GM04504 (cell line): ENCODE measurements around the gene PLXND1.
"Not testable (repeated sequence)": the region's sequence is repeated elsewhere in the genome, so short reads cannot be mapped to it uniquely, and the experiment has no call there.

Experiments
- DNase-seq: peaks from one replicate; pipeline ENCODE4 v3.0.0-alpha.2; 2012; ENCODE audit warnings: low read depth

The PLXND1 gene

GRCh38 chr3:129548104-129548965 lies 58.1 kb downstream of the PLXND1 start:
- DNase-seq: no peak

- DNase-seq: no peak
Observed at GRCh38 chr3:129547241-129547640, 59.2 kb downstream of the PLXND1 start.

- not testable (repeated sequence) for DNase-seq
Observed at GRCh38 chr3:129545951-129546350, 60.5 kb downstream of the PLXND1 start.

- no peak for DNase-seq
Observed at GRCh38 chr3:129543999-129544398, 62.5 kb downstream of the PLXND1 start.

GRCh38 chr3:129543156-129543790 lies 63.2 kb downstream of the PLXND1 start, which contains the start of gene H1-8:
H1-8 (plus strand) TSS chr3:129543175; CDS start chr3:129543219, 44 bp downstream.
- DNase-seq: no peak

- DNase-seq: no peak
Observed at GRCh38 chr3:129542747-129543146, 63.7 kb downstream of the PLXND1 start.

GRCh38 chr3:129540776-129541516 lies 65.5 kb downstream of the PLXND1 start:
- no peak for DNase-seq

- no peak for DNase-seq
Observed at GRCh38 chr3:129539206-129539605, 67.3 kb downstream of the PLXND1 start.

- no peak for DNase-seq
Observed at GRCh38 chr3:129536804-129537203, 69.7 kb downstream of the PLXND1 start.

- no peak for DNase-seq
Observed at GRCh38 chr3:129536374-129536667, 70.2 kb downstream of the PLXND1 start.

GRCh38 chr3:129535075-129535474 lies 71.4 kb downstream of the PLXND1 start:
- no peak for DNase-seq

GRCh38 chr3:129534428-129535027 lies 71.9 kb downstream of the PLXND1 start:
- DNase-seq: no peak

GRCh38 chr3:129533406-129533805 lies 73.1 kb downstream of the PLXND1 start:
- DNase-seq: no peak

GRCh38 chr3:129532261-129532660 lies 74.2 kb downstream of the PLXND1 start:
- no peak for DNase-seq

- DNase-seq: no peak
Observed at GRCh38 chr3:129531699-129532098, 74.8 kb downstream of the PLXND1 start.

- DNase-seq: no peak
Observed at GRCh38 chr3:129530821-129531220, 75.7 kb downstream of the PLXND1 start.

GRCh38 chr3:129530251-129530791 lies 76.2 kb downstream of the PLXND1 start:
- no peak for DNase-seq

- DNase-seq: no peak
Observed at GRCh38 chr3:129529436-129530210, 76.9 kb downstream of the PLXND1 start.

- DNase-seq: no peak
Observed at GRCh38 chr3:129528589-129529100, 77.8 kb downstream of the PLXND1 start, which contains the start of gene RHO. RHO (plus strand) TSS chr3:129528639; CDS start chr3:129528734, 95 bp downstream.

GRCh38 chr3:129527262-129527661 lies 79.2 kb downstream of the PLXND1 start:
- DNase-seq: no peak
